Stimulated activated naive CD8-positive, alpha-beta T cell treated with anti-CD3 and anti-CD28 coated beads, Interleukin-15, Interleukin-2, amounts not matched to agents 100 ng/mL and 50 ng/mL, for 24 hours (primary cell): ENCODE results near the gene SYCP2.

Experiments
- H3K27ac Mint-ChIP-seq: one replicate; pipeline ENCODE4 v1.8.0; 2021; ENCODE audit warnings: mild to moderate bottlenecking, mixed read lengths
- H3K27me3 Mint-ChIP-seq: one replicate; pipeline ENCODE4 v1.8.0; 2021; ENCODE audit warnings: mixed read lengths
- H3K36me3 Mint-ChIP-seq: one replicate; pipeline ENCODE4 v1.8.0; 2021; ENCODE audit warnings: low read depth, mixed read lengths
- H3K4me1 Mint-ChIP-seq: one replicate; pipeline ENCODE4 v1.8.0; 2021; ENCODE audit warnings: low read depth, mixed read lengths
- H3K4me3 Mint-ChIP-seq: one replicate; pipeline ENCODE4 v1.8.0; 2021; ENCODE audit warnings: mild to moderate bottlenecking, mixed read lengths
- H3K9me3 Mint-ChIP-seq: one replicate; pipeline ENCODE4 v1.8.0; 2021; ENCODE audit warnings: mixed read lengths

SYCP2 gene

GRCh38 chr20:59850018-59850641, 83.3 kb downstream of the SYCP2 start:
- H3K9me3 Mint-ChIP-seq: no peaks in the 10 kb centered on the region
- no peaks in the 10 kb centered on the region for H3K36me3 Mint-ChIP-seq
- no peaks in the 10 kb centered on the region for H3K4me1 Mint-ChIP-seq
- no peak overlapping the region for H3K27ac Mint-ChIP-seq
- no peaks in the 10 kb centered on the region for H3K27me3 Mint-ChIP-seq
- no peak overlapping the region for H3K4me3 Mint-ChIP-seq

GRCh38 chr20:59848182-59848581, 85.3 kb downstream of the SYCP2 start:
- H3K9me3 Mint-ChIP-seq: no peaks in the 10 kb centered on the region
- H3K36me3 Mint-ChIP-seq: no peaks in the 10 kb centered on the region
- peaks cover 4% of the 10 kb centered on the region for H3K27me3 Mint-ChIP-seq
- no peak overlapping the region for H3K4me3 Mint-ChIP-seq
- H3K27ac Mint-ChIP-seq: no peak overlapping the region
- H3K4me1 Mint-ChIP-seq: no peaks in the 10 kb centered on the region

GRCh38 chr20:59845472-59845871, 88.0 kb downstream of the SYCP2 start:
- H3K4me3 Mint-ChIP-seq: no peak overlapping the region
- no peaks in the 10 kb centered on the region for H3K4me1 Mint-ChIP-seq
- peaks cover 13% of the 10 kb centered on the region for H3K27me3 Mint-ChIP-seq
- H3K9me3 Mint-ChIP-seq: no peaks in the 10 kb centered on the region
- H3K27ac Mint-ChIP-seq: no peak overlapping the region
- no peaks in the 10 kb centered on the region for H3K36me3 Mint-ChIP-seq

GRCh38 chr20:59839400-59839799, 94.0 kb downstream of the SYCP2 start:
- Mint-ChIP-seq H3K4me3 (no peak overlapping the region), H3K27me3 (peaks cover 31% of the 10 kb centered on the region), H3K4me1 (peaks cover 5% of the 10 kb centered on the region), H3K27ac (no peak overlapping the region), H3K36me3 (no peaks in the 10 kb centered on the region), H3K9me3 (no peaks in the 10 kb centered on the region)

- Mint-ChIP-seq H3K4me1 (peaks cover 5% of the 10 kb centered on the region), H3K4me3 (no peak overlapping the region), H3K27me3 (peaks cover 23% of the 10 kb centered on the region), H3K36me3 (no peaks in the 10 kb centered on the region), H3K9me3 (no peaks in the 10 kb centered on the region), H3K27ac (no peak overlapping the region)
Observed at GRCh38 chr20:59837623-59838394, 95.6 kb downstream of the SYCP2 start.

GRCh38 chr20:59836767-59837166, 96.7 kb downstream of the SYCP2 start:
- H3K4me3 Mint-ChIP-seq: no peak overlapping the region
- peaks cover 5% of the 10 kb centered on the region for H3K4me1 Mint-ChIP-seq
- peaks cover 17% of the 10 kb centered on the region for H3K27me3 Mint-ChIP-seq
- no peaks in the 10 kb centered on the region for H3K36me3 Mint-ChIP-seq
- H3K9me3 Mint-ChIP-seq: no peaks in the 10 kb centered on the region
- no peak overlapping the region for H3K27ac Mint-ChIP-seq

GRCh38 chr20:59835448-59836395, 97.7 kb downstream of the SYCP2 start:
- H3K4me1 Mint-ChIP-seq: peaks cover 5% of the 10 kb centered on the region
- H3K27ac Mint-ChIP-seq: no peak overlapping the region
- peaks cover 17% of the 10 kb centered on the region for H3K27me3 Mint-ChIP-seq
- H3K9me3 Mint-ChIP-seq: no peaks in the 10 kb centered on the region
- no peak overlapping the region for H3K4me3 Mint-ChIP-seq
- H3K36me3 Mint-ChIP-seq: no peaks in the 10 kb centered on the region

- Mint-ChIP-seq H3K4me3 (no peak overlapping the region), H3K27ac (no peak overlapping the region), H3K9me3 (no peaks in the 10 kb centered on the region), H3K27me3 (peaks cover 17% of the 10 kb centered on the region), H3K4me1 (peaks cover 5% of the 10 kb centered on the region), H3K36me3 (no peaks in the 10 kb centered on the region)
Observed at GRCh38 chr20:59835057-59835447, 98.4 kb downstream of the SYCP2 start.

- Mint-ChIP-seq H3K27ac (no peak overlapping the region), H3K27me3 (peaks cover 10% of the 10 kb centered on the region), H3K9me3 (no peaks in the 10 kb centered on the region), H3K4me3 (no peak overlapping the region), H3K4me1 (peaks cover 5% of the 10 kb centered on the region), H3K36me3 (no peaks in the 10 kb centered on the region)
Observed at GRCh38 chr20:59832406-59833363, 100.8 kb downstream of the SYCP2 start.

- Mint-ChIP-seq H3K9me3 (no peaks in the 10 kb centered on the region), H3K27ac (no peak overlapping the region), H3K27me3 (peaks cover 10% of the 10 kb centered on the region), H3K36me3 (no peaks in the 10 kb centered on the region), H3K4me1 (peaks cover 5% of the 10 kb centered on the region), H3K4me3 (no peak overlapping the region)
Observed at GRCh38 chr20:59831916-59832270, 101.5 kb downstream of the SYCP2 start.

GRCh38 chr20:59831024-59831915, 102.2 kb downstream of the SYCP2 start:
- no peaks in the 10 kb centered on the region for H3K36me3 Mint-ChIP-seq
- no peak overlapping the region for H3K4me3 Mint-ChIP-seq
- H3K27me3 Mint-ChIP-seq: peaks cover 13% of the 10 kb centered on the region
- H3K9me3 Mint-ChIP-seq: no peaks in the 10 kb centered on the region
- no peak overlapping the region for H3K27ac Mint-ChIP-seq
- peaks cover 5% of the 10 kb centered on the region for H3K4me1 Mint-ChIP-seq

- Mint-ChIP-seq H3K4me3 (no peak overlapping the region), H3K36me3 (no peaks in the 10 kb centered on the region), H3K9me3 (no peaks in the 10 kb centered on the region), H3K4me1 (peaks cover under 1% of the 10 kb centered on the region), H3K27ac (no peak overlapping the region), H3K27me3 (peaks cover 7% of the 10 kb centered on the region)
Observed at GRCh38 chr20:59830665-59831023, 102.8 kb downstream of the SYCP2 start.

- H3K9me3 Mint-ChIP-seq: no peaks in the 10 kb centered on the region
- no peaks in the 10 kb centered on the region for H3K4me1 Mint-ChIP-seq
- peaks cover 4% of the 10 kb centered on the region for H3K27me3 Mint-ChIP-seq
- H3K27ac Mint-ChIP-seq: no peak overlapping the region
- no peaks in the 10 kb centered on the region for H3K36me3 Mint-ChIP-seq
- no peak overlapping the region for H3K4me3 Mint-ChIP-seq
Observed at GRCh38 chr20:59829786-59830664, 103.4 kb downstream of the SYCP2 start.
